Non-pigmented ciliary epithelial cell (primary cell): ENCODE results near the gene ZBP1.

Experiments used
- DNase-seq: peaks from one replicate; pipeline ENCODE4 v3.0.0-alpha.2; 2010; ENCODE audit warnings: low read depth

Gene ZBP1

DNA sequence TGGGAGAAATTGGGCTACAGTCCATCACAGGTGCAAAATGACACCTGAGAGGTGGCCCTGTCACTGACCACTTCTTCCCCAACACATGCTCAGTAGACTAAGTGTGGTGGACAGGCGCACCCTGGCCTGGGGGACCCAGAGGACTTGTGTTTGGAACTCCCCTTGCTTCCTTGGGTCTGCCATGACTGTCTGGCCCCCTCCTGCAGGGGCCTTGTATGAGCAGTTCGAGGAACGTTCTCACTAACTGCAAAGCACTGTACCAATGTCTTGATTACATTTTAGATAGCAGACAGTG lies 63.3 kb downstream of the ZBP1 start:
- no peak for DNase-seq

DNA sequence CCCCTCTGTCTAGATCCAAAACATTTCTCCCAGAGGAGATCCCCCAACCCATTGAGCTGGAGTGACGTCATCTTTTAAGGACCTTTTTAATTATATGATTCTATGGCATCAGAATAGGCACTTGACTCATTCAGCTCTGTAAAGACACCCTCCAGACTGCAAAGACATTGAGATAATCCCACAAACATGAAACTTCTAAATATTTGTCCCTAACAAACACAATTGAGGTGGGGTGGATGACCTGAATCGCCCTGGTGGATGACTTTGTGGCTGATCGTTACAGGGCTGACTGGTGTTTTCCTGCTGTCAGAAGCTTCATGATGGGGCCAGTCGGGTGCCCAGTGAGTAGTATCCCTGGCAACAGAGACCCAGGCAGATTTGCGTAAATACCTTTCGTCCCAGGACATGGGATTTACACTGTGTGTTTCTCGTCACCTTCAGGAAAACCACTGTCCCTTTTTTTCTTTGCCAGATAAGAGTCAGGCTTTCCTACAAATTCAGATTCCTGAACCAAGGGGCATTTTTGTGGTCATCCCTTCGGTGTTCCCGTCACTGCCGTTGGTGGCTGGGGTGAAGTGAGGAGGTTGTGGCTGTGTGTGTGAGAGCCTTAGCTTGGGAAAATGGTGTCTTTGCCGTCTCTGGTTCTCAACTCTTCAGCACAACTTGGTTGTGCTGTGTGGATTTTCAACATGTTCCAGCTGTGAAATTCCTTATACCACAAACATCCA lies 64.6 kb downstream of the ZBP1 start:
- DNase-seq, result no peak
